Stimulated activated effector memory CD8-positive, alpha-beta T cell treated with anti-CD3 and anti-CD28 coated beads, Interleukin-12 subunit alpha, Interleukin-12 subunit beta, amount 100 ng/mL, for 72 hours (primary cell): Measurements from ENCODE around the gene ZNF346.
"Not testable (repeated sequence)": the region's sequence is repeated elsewhere in the genome, so short reads cannot be mapped to it uniquely, and the experiment has no call there.

Experiments used
- ATAC-seq: fragments of 150-1000 bp; cut with Tn5 transposase; 2 replicates; pipeline ENCODE4 v1.10.0; 2021
- DNase-seq, 2 donors: peaks; one replicate each; pipeline ENCODE4 v3.0.0; 2021 to 2022; ENCODE audit warnings: low spot score in 2 of 2
- H3K27ac Mint-ChIP-seq: one replicate; pipeline ENCODE4 v1.8.0; 2022; ENCODE audit warnings: mild to moderate bottlenecking, mixed read lengths
- H3K36me3 Mint-ChIP-seq: one replicate; pipeline ENCODE4 v1.8.0; 2022; ENCODE audit warnings: mild to moderate bottlenecking, mixed read lengths
- H3K4me1 Mint-ChIP-seq: one replicate; pipeline ENCODE4 v1.8.0; 2022; ENCODE audit warnings: mixed read lengths
- H3K4me3 Mint-ChIP-seq: one replicate; pipeline ENCODE4 v1.8.0; 2022; ENCODE audit warnings: mild to moderate bottlenecking, mixed read lengths
- H3K9me3 Mint-ChIP-seq: one replicate; pipeline ENCODE4 v1.8.0; 2022; ENCODE audit warnings: mixed read lengths

ZNF346 gene

GRCh38 chr5:177022386-177023302 lies at the start of gene ZNF346:
Gene ZNF346, plus strand, starts transcription at chr5:177022696. Its CDS starts 43 bp downstream, at chr5:177022739.
- peak; percentile 89 to 93 for DNase-seq
- peak within 1 kb of the TSS; percentile 99 for H3K4me3 Mint-ChIP-seq
- peaks cover 44% of the 10 kb centered on the region for H3K36me3 Mint-ChIP-seq
- no peaks in the 10 kb centered on the region for H3K9me3 Mint-ChIP-seq
- peak; percentile 96 for ATAC-seq
- peaks cover 39% of the 10 kb centered on the region for H3K4me1 Mint-ChIP-seq
- peak within 1 kb of the TSS; percentile 99 for H3K27ac Mint-ChIP-seq

- Mint-ChIP-seq H3K9me3 (no peaks in the 10 kb centered on the region), H3K27ac (peak overlapping the region; percentile 30)
Measured at GRCh38 chr5:176979669-176980068, 42.8 kb upstream of the ZNF346 start.

GRCh38 chr5:176980818-176981217 lies 41.7 kb upstream of the ZNF346 start:
- peaks cover 14% of the 10 kb centered on the region for H3K4me1 Mint-ChIP-seq
- H3K27ac Mint-ChIP-seq: no peak overlapping the region
- H3K36me3 Mint-ChIP-seq: peaks cover 73% of the 10 kb centered on the region
- ATAC-seq (no peak), DNase-seq (no peak)
- H3K9me3 Mint-ChIP-seq: no peaks in the 10 kb centered on the region
- no peak overlapping the region for H3K4me3 Mint-ChIP-seq

More at GRCh38 chr5:176979669-176980068, 42.8 kb upstream of the ZNF346 start:
- Mint-ChIP-seq H3K4me3 (no peak overlapping the region), H3K36me3 (peaks cover 84% of the 10 kb centered on the region), H3K4me1 (peaks cover 10% of the 10 kb centered on the region)
- ATAC-seq (peak; percentile 79), DNase-seq (no peak)

GRCh38 chr5:176983112-176983511 lies 39.4 kb upstream of the ZNF346 start:
- not testable (repeated sequence) for H3K4me3 Mint-ChIP-seq, ATAC-seq, H3K9me3 Mint-ChIP-seq, DNase-seq
- H3K4me1 Mint-ChIP-seq: peaks cover 23% of the 10 kb centered on the region
- peaks cover 55% of the 10 kb centered on the region for H3K36me3 Mint-ChIP-seq
- H3K27ac Mint-ChIP-seq: peak overlapping the region; percentile 32

GRCh38 chr5:176983593-176983992 lies 38.9 kb upstream of the ZNF346 start:
- Mint-ChIP-seq H3K4me1 (peaks cover 28% of the 10 kb centered on the region), H3K36me3 (peaks cover 54% of the 10 kb centered on the region), H3K27ac (peak overlapping the region; percentile 32)
- H3K9me3 Mint-ChIP-seq, DNase-seq, H3K4me3 Mint-ChIP-seq, ATAC-seq: not testable (repeated sequence)

GRCh38 chr5:176984176-176984575 lies 38.3 kb upstream of the ZNF346 start:
- H3K4me1 Mint-ChIP-seq: peaks cover 28% of the 10 kb centered on the region
- H3K27ac Mint-ChIP-seq, ATAC-seq, DNase-seq, H3K4me3 Mint-ChIP-seq, H3K9me3 Mint-ChIP-seq: not testable (repeated sequence)
- H3K36me3 Mint-ChIP-seq: peaks cover 48% of the 10 kb centered on the region

- peak overlapping the region; percentile 63 for H3K27ac Mint-ChIP-seq
- H3K4me3 Mint-ChIP-seq: no peak overlapping the region
- peaks cover 22% of the 10 kb centered on the region for H3K4me1 Mint-ChIP-seq
- peaks cover 35% of the 10 kb centered on the region for H3K36me3 Mint-ChIP-seq
- peak; percentile 73 for ATAC-seq
- no peak for DNase-seq
- H3K9me3 Mint-ChIP-seq: no peaks in the 10 kb centered on the region
Measured at GRCh38 chr5:176985516-176985915, 37.0 kb upstream of the ZNF346 start.

GRCh38 chr5:176986280-176986679 lies 36.2 kb upstream of the ZNF346 start:
- no peak for DNase-seq
- no peak overlapping the region for H3K4me3 Mint-ChIP-seq
- no peak for ATAC-seq
- H3K9me3 Mint-ChIP-seq: no peaks in the 10 kb centered on the region
- H3K36me3 Mint-ChIP-seq: peaks cover 27% of the 10 kb centered on the region
- peaks cover 22% of the 10 kb centered on the region for H3K4me1 Mint-ChIP-seq
- H3K27ac Mint-ChIP-seq: no peak overlapping the region

GRCh38 chr5:176987583-176987982 lies 34.9 kb upstream of the ZNF346 start:
- no peaks in the 10 kb centered on the region for H3K9me3 Mint-ChIP-seq

GRCh38 chr5:176993081-176993480 lies 29.4 kb upstream of the ZNF346 start:
- not testable (repeated sequence) for H3K9me3 Mint-ChIP-seq, ATAC-seq, DNase-seq, H3K4me3 Mint-ChIP-seq, H3K27ac Mint-ChIP-seq, H3K36me3 Mint-ChIP-seq
- peaks cover 47% of the 10 kb centered on the region for H3K4me1 Mint-ChIP-seq

More at GRCh38 chr5:176987583-176987982, 34.9 kb upstream of the ZNF346 start:
- Mint-ChIP-seq H3K4me1 (peaks cover 22% of the 10 kb centered on the region), H3K4me3 (no peak overlapping the region), H3K27ac (no peak overlapping the region), H3K36me3 (peaks cover 14% of the 10 kb centered on the region)
- no peak for DNase-seq
- ATAC-seq: no peak

- no peak for DNase-seq
- no peak for ATAC-seq
- Mint-ChIP-seq H3K4me1 (peaks cover 46% of the 10 kb centered on the region), H3K4me3 (no peak overlapping the region), H3K9me3 (no peaks in the 10 kb centered on the region), H3K36me3 (peaks cover 9% of the 10 kb centered on the region), H3K27ac (peak overlapping the region; percentile 76)
Measured at GRCh38 chr5:176994460-176995121, 27.9 kb upstream of the ZNF346 start.

GRCh38 chr5:176995122-176995490 lies 27.4 kb upstream of the ZNF346 start:
- Mint-ChIP-seq H3K36me3 (peaks cover 13% of the 10 kb centered on the region), H3K4me3 (no peak overlapping the region), H3K9me3 (no peaks in the 10 kb centered on the region), H3K4me1 (peaks cover 47% of the 10 kb centered on the region), H3K27ac (peak overlapping the region; percentile 76)
- no peak for ATAC-seq
- DNase-seq: no peak

- H3K4me1 Mint-ChIP-seq: peaks cover 48% of the 10 kb centered on the region
- peak overlapping the region; percentile 76 for H3K27ac Mint-ChIP-seq
- ATAC-seq: peak; percentile 89
- H3K4me3 Mint-ChIP-seq: peak overlapping the region; percentile 3
- H3K9me3 Mint-ChIP-seq: no peaks in the 10 kb centered on the region
- H3K36me3 Mint-ChIP-seq: peaks cover 24% of the 10 kb centered on the region
- DNase-seq: no peak
Measured at GRCh38 chr5:176995896-176996767, 26.4 kb upstream of the ZNF346 start.

- Mint-ChIP-seq H3K4me1 (peaks cover 48% of the 10 kb centered on the region), H3K9me3 (no peaks in the 10 kb centered on the region), H3K4me3 (no peak overlapping the region), H3K27ac (peak overlapping the region; percentile 76), H3K36me3 (peaks cover 30% of the 10 kb centered on the region)
- ATAC-seq (no peak), DNase-seq (no peak)
Measured at GRCh38 chr5:176996780-176997179, 25.7 kb upstream of the ZNF346 start.

GRCh38 chr5:176998828-176999227 lies 23.7 kb upstream of the ZNF346 start:
- DNase-seq: no peak
- no peak overlapping the region for H3K4me3 Mint-ChIP-seq
- no peak for ATAC-seq
- no peak overlapping the region for H3K27ac Mint-ChIP-seq
- H3K4me1 Mint-ChIP-seq: peaks cover 54% of the 10 kb centered on the region
- peaks cover 32% of the 10 kb centered on the region for H3K36me3 Mint-ChIP-seq
- H3K9me3 Mint-ChIP-seq: no peaks in the 10 kb centered on the region
